GM12891 (cell line): ENCODE data around the gene SLC49A4.

Source experiments
- POLR2A ChIP-seq: IDR thresholded peaks from 2 replicates; pipeline ENCODE4 v1.6.1; 2011; ENCODE audit warnings: low read depth, low read length, control low read depth
- POLR2AphosphoS5 ChIP-seq: IDR thresholded peaks from 2 replicates; pipeline ENCODE4 v1.6.1; 2011; ENCODE audit warnings: low read depth, low read length, control low read depth
- POU2F2 ChIP-seq: IDR thresholded peaks from 2 replicates; pipeline ENCODE4 v1.6.1; 2011; ENCODE audit warnings: low read depth, mild to moderate bottlenecking, control low read depth, low read length, moderate library complexity
- SPI1 ChIP-seq: IDR thresholded peaks from 2 replicates; pipeline ENCODE4 v1.6.1; 2011; ENCODE audit warnings: low read depth, low read length, control low read depth
- TAF1 ChIP-seq: IDR thresholded peaks from 2 replicates; pipeline ENCODE4 v1.6.1; 2011; ENCODE audit warnings: low read depth, low read length, control low read depth

DNA sequence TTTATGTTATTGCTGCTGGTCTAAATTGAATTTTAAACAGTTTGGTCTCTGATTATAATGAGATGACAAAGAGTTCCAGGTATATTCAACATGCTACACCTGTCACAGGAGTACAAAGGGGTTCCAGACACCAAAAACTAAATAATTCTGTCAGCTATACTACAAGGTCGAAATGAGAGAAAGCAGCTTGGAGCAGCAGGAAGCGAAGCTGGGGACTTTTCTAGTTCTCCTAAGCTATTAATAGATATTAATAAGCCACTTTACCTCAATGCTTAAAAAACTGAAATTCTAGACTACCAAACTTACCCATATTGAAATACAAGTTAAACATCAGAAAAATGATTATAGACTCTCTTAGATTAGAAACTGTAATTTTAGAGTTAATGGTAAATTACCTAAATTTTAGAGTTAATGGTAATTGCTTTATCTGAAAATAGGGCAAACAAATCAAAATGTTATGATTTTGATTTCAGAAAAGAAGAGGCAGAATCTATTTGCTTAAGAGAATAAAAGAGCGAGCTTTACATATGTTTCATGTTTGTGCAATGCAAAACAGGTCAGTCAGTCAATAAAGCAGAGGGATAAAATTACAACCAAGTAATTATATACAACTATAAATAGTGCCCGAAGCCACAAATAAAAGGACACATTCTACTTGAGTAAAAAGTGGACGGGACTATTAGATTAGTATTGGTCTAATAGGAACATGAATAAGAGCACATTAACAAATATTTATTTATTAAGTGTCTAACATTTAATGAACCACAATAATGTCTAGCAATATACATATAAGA is 18.0 kb upstream of the SLC49A4 start:
- TF ChIP-seq POLR2A (no peak), TAF1 (no peak), POLR2AphosphoS5 (no peak), SPI1 (no peak), POU2F2 (no peak)
